ENCODE measurements around the gene GPC5.
"Not testable (repeated sequence)": the region's sequence is repeated elsewhere in the genome, so short reads cannot be mapped to it uniquely, and the experiment has no call there.

The GPC5 gene

DNA sequence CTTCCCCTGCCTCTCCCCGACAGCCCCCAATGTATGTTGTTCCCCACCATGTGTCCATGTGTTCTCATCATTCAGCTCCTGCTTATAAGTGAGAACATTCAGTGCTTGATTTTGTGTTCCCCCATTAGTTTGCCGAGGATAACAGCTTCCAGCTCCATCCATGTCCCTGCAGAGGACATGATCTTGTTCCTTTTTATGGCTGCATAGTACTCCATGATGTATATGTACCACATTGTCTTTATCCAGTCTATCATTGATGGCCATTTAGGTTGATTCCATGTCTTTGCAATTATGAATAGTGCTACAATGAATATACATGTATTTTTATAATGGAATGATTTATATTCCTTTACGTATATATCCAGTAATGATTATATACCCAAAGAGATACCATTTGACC is 399.9 kb downstream of the GPC5 start:
- DNase-seq = not testable (repeated sequence)

DNA sequence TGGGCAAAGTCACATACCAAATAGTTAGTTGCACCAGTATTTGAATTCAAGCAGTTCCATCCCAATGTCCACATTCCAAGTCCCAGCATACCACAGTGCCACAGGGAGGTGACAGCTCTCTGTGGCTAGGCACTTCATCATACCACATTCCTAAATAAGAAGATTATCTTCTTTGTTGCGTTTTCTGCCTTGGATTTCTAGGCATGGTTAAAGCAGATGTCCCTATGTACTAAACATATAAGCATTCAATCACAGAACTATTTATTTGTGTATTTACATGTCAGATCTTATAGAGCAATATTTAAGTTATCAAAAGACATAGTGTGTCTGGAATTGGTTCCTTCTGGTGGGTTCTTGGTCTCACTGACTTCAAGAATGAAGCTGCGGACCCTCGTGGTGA is 403.4 kb downstream of the GPC5 start:
- DNase-seq = not testable (repeated sequence)

DNA sequence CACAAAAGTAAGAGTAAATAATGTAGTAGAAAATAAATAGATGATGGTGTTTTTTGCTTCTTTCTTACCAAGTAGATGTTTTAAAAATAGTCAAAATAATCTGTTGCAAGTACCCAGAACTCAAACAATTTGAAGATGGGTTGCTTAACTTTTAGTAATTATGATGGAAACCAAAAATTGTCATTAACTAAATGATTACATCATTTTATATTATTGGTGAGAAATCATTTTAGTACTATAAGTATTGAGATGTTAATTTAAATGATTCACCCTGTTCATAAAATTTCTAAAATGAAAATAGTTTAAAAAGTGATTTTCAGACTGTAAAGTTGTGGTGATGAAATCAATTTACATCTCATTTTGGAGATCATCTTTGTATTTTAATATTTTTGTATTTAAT is 404.5 kb downstream of the GPC5 start:
- no peak for DNase-seq

DNA sequence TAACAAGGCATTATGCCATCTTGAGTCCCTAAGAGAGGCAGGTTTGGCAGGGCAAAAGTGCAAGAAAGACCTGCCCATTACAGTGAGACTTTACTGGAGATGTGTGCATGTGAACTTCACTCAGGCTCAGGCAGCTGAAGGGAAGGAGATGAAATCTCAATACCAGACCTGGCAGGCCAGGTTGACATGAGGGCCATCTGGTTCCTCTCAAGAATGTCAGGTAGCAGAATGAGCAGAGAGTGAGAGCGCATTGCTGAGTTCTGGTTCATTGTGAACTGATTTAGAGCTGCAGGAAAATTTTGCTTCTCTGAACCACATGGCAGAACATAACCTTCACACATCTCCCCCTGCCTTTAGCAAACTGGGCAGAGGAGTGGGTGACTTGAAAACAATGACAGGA is 406.3 kb downstream of the GPC5 start:
- no peak for DNase-seq

DNA sequence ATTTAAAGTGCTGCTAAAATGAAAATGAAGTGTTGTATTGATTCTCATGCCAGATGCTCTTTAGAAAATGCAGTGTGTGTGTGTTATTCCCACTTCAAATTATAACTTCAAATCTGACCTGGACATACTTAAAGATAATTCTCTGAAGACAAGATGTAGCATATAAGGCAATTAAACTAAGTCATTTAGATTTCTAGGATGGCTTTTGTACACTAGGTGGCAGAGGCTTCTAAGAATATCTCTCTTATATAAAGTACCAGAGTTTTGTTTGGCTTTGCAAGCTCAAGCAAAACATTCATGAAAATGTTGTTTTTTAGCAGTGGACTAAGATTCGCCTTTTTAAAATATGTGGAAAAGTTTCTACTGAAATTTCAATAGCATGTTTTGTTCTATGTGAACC is 407.2 kb downstream of the GPC5 start:
- peak; percentile 8 for DNase-seq

DNA sequence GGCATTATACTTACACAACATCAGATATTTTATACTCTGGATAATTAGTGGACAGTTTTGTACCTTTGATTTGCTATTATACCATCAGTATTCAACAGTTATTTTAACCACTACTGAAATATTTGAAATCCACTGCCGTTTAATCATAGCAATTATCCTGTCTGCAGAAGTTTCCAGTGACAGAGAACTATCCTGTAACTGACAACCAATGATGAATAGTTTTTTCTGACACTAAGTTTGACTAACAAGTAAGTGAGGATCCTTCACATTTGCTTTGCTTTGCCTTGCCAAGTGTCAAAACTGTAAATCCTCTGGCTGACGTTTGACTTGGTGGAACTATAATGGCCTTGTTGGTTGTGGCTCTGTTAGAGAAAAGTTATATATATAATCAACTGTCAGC is 410.7 kb downstream of the GPC5 start:
- DNase-seq = no peak

DNA sequence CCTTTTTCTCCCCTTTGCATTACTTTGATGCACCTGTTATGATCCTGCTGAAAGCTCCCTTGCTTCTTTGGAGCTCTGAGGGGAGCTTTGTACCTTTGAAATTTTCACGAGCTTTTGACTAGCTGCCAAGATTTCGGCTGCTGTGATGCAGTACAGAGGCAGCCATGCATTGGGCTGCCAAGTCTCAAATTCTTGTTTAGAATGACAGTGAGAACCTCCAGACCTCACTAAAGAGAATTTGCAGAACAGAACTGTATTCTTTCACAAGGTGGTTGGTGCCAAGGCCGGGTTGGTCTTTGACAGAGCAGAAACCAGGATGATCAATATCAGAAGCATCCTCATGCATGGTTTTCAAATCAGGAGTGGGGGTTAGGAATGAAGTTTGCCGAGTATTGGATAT is 414.8 kb downstream of the GPC5 start:
- DNase-seq = peak; percentile 14

DNA sequence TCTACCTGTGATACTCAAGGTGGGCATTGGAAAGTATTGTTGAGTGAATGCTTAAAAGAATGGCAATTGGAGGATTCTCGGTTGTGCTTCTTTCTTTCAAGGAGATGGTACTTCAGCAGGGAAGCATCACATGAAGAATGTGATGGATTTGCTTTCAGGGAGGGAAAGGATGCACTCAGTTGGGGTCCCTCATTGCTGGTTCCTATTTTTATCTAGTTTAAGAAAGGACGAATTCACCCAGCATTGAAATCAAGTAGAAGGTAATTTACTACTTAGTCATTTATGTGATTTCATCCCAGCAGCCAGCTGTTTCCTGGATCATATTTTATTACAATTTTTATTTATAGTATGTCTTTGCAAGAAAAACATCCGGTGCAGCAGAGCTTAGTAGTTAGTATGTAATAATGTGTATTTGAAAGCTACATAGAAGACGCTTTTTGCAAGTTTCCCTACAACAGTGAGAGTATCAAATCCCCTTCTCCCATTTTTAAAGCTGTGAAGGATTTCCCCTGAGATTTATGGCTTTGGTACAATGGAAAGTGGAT is 417.9 kb downstream of the GPC5 start:
- DNase-seq = no peak

DNA sequence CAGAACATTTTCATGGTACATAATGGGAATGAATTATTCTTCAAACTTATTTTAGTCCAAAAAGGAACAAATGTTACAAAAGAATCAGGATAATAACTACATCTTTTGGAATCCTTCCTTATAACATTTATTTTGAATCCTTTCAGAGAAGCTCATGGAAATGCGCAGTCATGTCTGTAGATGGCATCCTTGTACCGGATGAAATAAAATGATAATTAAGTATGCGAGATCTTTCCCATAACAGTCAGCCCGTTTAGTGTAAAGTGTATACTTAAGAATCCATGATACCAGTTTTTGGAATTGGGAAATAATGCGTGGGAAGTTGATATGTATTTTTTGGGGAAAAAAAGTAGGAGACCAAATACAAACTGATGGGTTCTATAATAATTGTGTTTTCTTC is 418.8 kb downstream of the GPC5 start:
- DNase-seq = peak; percentile 46

DNA sequence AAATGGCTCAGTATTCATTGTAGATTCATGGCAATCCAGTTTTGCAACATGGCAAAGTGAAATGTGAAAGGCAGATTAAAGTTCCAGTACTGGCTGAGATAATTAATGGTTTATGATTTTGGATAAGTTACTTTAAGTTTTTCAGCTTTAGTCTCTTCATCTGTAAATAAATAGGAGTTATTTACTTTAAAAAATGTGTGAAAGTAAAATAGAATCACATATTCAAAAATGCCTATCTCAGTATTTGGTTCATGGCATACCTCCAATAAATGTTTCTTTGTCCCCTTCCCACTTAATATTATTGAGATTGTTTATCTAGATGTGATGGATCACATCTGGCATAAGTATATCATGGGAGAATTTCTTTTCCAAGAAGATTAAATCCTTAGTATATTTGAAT is 426.0 kb downstream of the GPC5 start:
- DNase-seq = no peak

DNA sequence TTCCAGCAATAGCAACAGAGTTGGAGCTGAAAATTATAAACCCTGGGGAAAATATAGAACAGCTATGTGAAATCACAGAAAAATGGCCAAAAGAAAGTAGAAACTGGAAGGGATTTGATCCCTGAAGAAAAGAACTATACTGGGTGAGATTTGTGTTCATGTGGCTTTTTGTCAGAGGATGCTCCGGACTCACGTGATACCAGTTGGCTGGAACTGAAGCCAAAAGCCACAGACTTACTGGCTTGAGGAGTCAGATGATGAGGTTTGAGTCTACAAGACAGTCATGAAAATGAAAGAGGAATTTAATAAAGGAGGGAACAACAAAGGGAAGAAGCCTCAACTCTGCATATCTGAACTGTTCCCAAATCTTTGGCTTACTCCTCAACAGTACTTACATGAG is 427.1 kb downstream of the GPC5 start:
- no peak for DNase-seq

DNA sequence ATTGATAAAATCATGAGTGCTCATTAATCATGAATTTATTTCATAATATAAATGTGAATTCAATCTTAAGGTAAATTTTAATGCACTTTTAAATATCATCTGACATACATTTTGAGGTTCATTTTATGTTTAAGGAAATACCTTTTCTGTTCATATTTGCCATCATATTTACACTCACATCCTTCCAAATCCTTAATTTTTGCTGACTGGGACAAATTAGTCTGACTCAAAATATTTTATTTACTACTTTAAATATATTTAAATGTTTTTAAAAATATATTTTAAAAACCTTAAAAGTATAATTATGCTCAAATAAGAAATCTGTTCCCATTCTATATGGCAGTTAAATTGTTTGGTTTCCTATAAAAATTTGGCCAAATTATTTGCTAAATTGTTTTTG is 438.1 kb downstream of the GPC5 start:
- no peak for DNase-seq

DNA sequence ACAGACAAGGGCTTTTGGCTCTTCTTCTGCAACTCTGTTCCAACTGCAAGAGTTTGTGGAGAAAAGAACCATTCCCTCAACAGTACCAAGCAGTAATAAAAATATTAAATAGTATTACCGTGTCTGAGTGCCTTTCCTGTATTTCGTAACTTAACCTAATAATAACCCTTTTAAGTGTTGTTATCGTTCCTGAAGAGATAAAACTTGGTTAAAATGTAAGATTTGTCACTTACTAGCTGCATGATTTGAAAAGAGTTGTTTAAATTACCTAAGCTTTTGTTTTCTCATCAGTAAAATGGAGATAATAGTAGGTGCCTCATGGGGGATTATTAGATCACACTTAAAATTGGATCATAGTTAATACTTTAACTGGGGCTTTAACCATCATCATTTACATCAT is 447.2 kb downstream of the GPC5 start:
- DNase-seq = no peak

DNA sequence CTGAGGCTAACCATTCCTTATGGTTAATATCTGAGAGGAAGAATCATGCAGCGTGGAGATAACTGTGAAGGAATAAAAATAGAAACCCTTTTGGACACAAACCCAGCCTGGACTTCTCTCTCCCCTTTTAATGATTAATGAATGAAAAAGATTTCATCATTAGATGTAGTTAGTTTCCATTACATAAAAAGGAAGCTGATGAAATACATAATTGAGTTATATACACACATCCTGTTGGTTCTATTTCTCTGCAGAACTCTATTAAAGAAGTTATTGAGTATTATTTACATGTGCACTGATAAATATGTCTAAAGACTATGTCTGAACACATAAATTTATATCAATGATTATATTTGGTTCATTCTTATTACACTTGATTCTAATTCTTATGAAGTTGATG is 465.3 kb downstream of the GPC5 start:
- DNase-seq = no peak

DNA sequence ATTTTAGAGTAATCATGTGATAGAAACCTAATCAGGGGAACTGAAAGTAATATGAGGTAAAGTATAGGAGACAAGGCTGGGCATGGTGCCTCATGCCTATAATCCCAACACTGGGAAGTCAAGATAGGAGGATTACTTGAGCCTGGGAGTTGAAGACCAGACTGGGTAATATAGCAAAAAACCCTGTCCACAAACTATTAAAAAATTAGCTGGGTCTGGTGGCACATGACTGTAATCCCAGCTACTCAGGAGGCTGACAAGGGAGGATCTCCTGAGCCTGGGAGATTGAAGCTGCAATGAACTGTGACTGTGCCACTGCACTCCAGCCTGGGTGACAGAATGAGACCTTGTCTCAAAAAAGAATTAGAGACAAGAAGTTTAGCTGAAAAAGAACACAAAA is 469.9 kb downstream of the GPC5 start:
- DNase-seq = no peak

DNA sequence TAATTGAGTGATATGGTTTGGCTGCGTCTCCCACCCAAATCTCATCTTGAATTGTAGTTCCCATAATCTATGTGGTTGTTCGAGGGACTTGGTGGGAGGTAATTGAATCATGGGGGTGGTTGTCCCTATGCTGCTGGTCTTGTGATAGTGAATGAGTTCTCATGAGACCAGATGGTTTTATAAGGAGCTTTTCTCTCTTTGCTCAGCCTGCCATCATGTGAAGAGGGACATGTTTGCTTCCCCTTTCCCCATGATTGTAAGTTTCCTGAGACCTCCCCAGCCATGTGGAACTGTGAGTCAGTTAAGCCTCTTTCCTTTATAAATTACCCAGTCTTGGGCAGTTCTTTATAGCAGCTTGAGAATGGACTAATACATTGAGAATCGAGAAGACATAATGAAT is 480.1 kb downstream of the GPC5 start:
- DNase-seq = no peak

DNA sequence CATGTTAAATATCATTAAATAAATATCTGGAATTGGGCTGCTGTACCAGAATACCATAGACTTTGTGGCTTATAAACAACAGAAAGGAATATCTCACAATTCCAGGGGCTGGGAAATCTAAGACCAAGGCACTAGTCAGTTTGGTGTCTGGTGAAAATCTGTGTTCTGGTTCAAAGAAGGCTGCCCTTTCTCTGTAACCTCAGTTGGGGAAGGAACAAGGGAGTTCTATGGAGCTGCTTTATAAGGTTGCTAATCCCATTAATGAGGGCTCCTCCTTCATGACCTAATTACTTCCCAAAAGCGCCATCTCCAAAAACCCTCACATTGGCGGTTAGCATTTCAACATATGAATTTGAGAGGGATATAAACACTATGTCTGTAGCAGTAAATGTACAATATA is 480.9 kb downstream of the GPC5 start:
- no peak for DNase-seq

DNA sequence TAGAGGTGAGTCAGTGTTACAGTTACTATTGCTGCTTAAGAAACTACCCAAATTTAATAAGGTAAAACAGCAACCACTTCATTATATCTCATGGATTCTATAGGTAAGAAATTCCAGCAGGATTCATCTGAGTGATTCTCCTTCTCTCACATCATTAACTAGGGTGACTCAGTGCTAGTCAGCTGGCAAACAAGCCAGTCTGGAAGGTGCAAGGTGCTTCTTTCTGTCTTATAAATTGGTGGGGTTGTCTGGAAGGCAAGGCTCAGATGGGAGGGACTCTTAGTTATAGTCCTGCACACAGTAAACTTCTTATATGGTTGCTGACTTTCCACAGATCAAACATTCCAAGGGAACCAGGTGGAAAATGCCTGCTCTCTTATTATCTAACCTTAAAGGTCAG is 484.5 kb downstream of the GPC5 start:
- no peak for DNase-seq

DNA sequence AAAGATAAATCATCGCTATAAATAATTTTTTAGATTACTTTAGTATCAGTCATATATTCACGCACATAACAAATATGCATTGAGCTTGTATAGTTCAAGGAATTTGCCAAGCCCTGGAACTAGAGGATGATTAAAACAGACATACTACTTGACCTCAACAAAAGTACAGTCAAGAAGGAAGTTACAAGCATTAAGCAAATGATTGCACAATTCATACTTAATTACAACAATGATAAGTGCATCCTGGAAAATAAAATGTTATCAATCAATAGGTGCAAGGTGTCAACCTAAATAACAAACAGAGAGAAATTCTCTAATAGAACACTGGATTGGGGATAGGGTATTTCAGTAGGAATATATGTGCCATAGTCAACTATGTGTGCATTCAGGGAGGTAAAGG is 491.2 kb downstream of the GPC5 start:
- DNase-seq = no peak

DNA sequence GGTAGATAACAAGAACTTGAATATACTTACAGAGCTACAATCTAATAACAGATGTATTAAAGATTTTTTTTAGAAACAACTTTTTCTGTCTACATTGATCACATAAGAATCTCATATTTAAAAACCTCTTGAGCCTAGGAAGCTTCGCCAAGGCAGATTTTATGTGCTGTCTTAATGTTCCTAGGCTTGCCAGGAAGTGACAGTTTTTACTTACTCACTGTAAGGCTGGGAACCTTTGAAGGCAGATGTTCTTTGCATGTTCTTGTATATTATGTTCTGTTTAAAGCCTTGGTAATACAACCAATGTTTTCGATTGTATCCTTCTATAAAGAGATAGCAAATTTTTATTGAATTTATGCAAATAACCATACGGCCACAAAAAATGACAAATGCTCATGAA is 492.7 kb downstream of the GPC5 start:
- no peak for DNase-seq

DNA sequence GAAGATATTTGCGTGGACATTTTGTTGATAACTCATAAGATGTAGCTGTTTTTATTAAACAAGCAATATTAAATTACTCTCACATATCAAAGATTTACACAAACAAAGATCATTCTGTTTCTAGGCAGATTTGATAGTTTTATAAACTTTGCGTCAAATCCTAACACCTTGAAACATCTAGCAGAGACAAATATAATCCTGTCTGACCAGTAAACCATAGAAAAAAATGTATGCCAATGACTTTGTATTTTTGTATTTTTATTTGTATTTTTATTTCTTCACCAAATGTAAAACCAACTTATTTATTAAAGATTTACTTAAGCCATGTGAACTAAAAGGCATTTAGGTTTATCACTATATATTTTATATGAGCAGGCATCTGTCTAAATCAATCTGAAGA is 494.6 kb downstream of the GPC5 start:
- no peak for DNase-seq

DNA sequence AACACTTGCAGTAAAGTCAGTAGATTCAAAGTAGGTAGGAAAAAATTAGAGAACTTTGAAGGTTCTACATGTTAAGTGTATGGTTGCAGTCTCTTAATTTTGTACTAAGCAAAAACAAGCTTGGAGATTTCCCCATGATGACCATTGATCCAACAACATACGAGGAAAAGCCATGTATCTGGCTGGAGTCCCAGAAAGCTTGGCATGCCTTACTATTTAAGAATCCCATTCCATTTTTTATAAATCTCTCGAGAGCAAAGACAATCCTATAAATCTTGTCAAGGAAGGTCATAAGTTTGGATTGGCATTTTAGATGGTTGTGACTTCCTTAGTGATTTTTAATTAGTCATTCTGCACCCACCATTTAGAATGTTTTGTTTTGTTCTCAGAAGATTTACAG is 495.9 kb downstream of the GPC5 start:
- DNase-seq = no peak

DNA sequence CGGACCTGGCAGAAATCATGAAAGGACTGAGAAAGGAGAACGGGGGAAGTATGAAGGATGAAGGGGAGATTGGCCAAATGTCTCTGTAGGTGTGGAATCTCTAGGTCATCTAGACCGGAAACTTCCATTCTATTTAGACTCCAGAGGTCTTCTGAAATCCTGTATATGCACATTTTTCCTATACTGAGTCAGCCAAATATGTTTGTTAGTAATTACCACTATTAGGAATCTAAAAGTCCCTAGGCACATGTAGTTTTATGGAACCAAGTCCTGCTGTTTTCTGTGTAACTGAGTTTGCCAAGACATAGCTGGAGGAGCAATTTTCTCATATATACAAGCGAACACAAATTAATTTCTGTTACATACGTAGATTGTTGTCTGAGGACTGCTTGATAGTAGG is 498.1 kb downstream of the GPC5 start:
- no peak for DNase-seq

DNA sequence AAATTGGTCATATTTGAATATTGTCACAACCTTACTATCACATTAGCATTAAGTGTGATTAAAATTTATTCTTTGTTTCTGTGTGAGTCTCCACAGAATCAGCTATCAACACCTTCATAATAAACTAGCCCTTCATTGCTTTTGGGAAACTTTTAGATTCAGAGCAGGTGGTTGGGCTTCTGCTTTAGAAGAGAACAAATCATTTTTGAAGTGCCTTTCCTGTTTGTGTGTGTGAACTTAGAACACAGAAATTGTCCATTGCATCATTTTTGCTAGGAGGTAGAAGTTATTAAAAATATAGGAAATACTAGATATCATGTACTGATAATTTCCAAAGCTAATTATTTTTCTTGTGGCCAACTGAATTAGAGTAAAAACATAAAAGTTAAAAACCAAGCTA is 500.6 kb downstream of the GPC5 start:
- not testable (repeated sequence) for DNase-seq

DNA sequence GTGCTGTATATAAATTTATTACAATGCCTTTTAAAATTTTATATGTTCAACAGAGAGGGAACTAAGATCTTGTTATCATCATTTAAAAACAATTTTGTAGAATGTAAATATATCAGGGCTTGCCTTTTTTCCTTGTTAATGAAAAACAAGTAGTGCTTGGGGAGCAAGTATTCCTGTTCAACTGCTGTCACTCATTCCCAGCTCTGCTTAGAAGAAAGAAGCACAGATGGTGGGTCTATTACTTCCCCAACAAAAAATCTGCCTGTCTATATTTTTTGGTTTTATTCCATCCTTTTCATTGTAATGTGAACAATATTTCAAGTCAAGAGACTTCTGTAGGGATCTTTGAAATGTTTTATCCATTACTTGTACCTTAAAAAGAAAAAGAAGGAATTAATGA is 503.9 kb downstream of the GPC5 start:
- DNase-seq = peak; percentile 48

DNA sequence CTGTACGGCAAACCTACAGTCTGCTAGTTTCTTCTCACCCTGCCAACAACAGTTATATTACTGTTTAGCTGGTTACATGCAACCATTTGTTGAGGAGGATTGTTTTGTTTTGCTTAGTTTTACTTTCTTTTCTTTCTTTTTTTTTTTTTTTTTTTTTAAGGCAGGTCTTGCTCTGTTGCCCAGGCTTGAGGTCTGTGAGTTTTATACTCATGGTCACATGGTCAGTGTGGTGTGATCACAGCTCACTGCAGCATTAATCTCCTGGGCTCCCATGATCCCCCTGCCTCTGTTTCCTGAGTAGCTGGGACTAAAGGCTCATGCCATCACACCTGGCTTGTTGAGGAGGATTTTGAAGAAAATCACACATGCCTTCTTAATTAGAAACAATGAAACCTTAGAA is 505.6 kb downstream of the GPC5 start:
- DNase-seq = no peak
